ENCODE results near the gene PVALEF. TPM values are rescaled to one million over a fixed set of nuclear protein-coding genes. Genes with fewer than 3 reads are reported as not detected.
"Not testable (repeated sequence)": the region's sequence is repeated elsewhere in the genome, so short reads cannot be mapped to it uniquely, and the experiment has no call there.

The PVALEF gene
- total RNA-seq, 2 donors from 2014 or later = not detected

- Mint-ChIP-seq H3K36me3 (no peaks in the 10 kb centered on the region), H3K27ac (no peak overlapping the region), H3K9me3 (no peaks in the 10 kb centered on the region)
- DNase-seq (ENCODE audit: low spot score in 2 of 2) (no peak), ATAC-seq (no peak)
These were observed 12.9 kb upstream of the PVALEF start for GRCh38 chr17:81152288-81152828.

GRCh38 chr17:81153340-81153803 lies 11.9 kb upstream of the PVALEF start:
- no peak for ATAC-seq
- DNase-seq (ENCODE audit: low spot score in 2 of 2) = no peak
- no peaks in the 10 kb centered on the region for H3K9me3 Mint-ChIP-seq
- no peaks in the 10 kb centered on the region for H3K36me3 Mint-ChIP-seq
- H3K27ac Mint-ChIP-seq = no peak overlapping the region

GRCh38 chr17:81154016-81154415 lies 11.3 kb upstream of the PVALEF start:
- not testable (repeated sequence) for ATAC-seq; H3K36me3 Mint-ChIP-seq; DNase-seq (ENCODE audit: low spot score in 2 of 2); H3K27ac Mint-ChIP-seq; H3K9me3 Mint-ChIP-seq

- H3K36me3 Mint-ChIP-seq = no peaks in the 10 kb centered on the region
- DNase-seq (ENCODE audit: low spot score in 2 of 2) (no peak), ATAC-seq (no peak)
- H3K27ac Mint-ChIP-seq = no peak overlapping the region
- H3K9me3 Mint-ChIP-seq = no peaks in the 10 kb centered on the region
These were observed 10.3 kb upstream of the PVALEF start for GRCh38 chr17:81154961-81155360.

GRCh38 chr17:81156866-81157805 lies 8.2 kb upstream of the PVALEF start:
- ATAC-seq = no peak
- Mint-ChIP-seq H3K36me3 (no peaks in the 10 kb centered on the region), H3K27ac (no peak overlapping the region), H3K9me3 (no peaks in the 10 kb centered on the region)
- no peak for DNase-seq (ENCODE audit: low spot score in 2 of 2)

GRCh38 chr17:81157848-81158687 lies 7.2 kb upstream of the PVALEF start:
- Mint-ChIP-seq H3K27ac (no peak overlapping the region), H3K9me3 (no peaks in the 10 kb centered on the region)
- no peak for ATAC-seq

GRCh38 chr17:81158688-81159590 lies 6.4 kb upstream of the PVALEF start:
- ATAC-seq (no peak), DNase-seq (ENCODE audit: low spot score in 2 of 2) (no peak)
- no peaks in the 10 kb centered on the region for H3K9me3 Mint-ChIP-seq

More at GRCh38 chr17:81157848-81158687, 7.2 kb upstream of the PVALEF start:
- no peak for DNase-seq (ENCODE audit: low spot score in 2 of 2)
- no peaks in the 10 kb centered on the region for H3K36me3 Mint-ChIP-seq

GRCh38 chr17:81159611-81160265 lies 5.6 kb upstream of the PVALEF start:
- ATAC-seq = peak in 1 of 2 donors; percentile 24
- Mint-ChIP-seq H3K27ac (no peak overlapping the region), H3K36me3 (no peaks in the 10 kb centered on the region), H3K9me3 (no peaks in the 10 kb centered on the region)
- DNase-seq (ENCODE audit: low spot score in 2 of 2) = no peak

More at GRCh38 chr17:81158688-81159590, 6.4 kb upstream of the PVALEF start:
- no peak overlapping the region for H3K27ac Mint-ChIP-seq
- no peaks in the 10 kb centered on the region for H3K36me3 Mint-ChIP-seq

- no peak for DNase-seq (ENCODE audit: low spot score in 2 of 2)
- H3K27ac Mint-ChIP-seq = no peak overlapping the region
- H3K9me3 Mint-ChIP-seq = no peaks in the 10 kb centered on the region
- ATAC-seq = peak in 1 of 2 donors; percentile 27
- no peaks in the 10 kb centered on the region for H3K36me3 Mint-ChIP-seq
These were observed 5.0 kb upstream of the PVALEF start for GRCh38 chr17:81160306-81160705.

GRCh38 chr17:81160747-81161453 lies 4.4 kb upstream of the PVALEF start:
- ATAC-seq (no peak), DNase-seq (ENCODE audit: low spot score in 2 of 2) (no peak)
- Mint-ChIP-seq H3K9me3 (no peaks in the 10 kb centered on the region), H3K27ac (no peak overlapping the region), H3K36me3 (no peaks in the 10 kb centered on the region)

- H3K36me3 Mint-ChIP-seq = no peaks in the 10 kb centered on the region
- no peaks in the 10 kb centered on the region for H3K9me3 Mint-ChIP-seq
- DNase-seq (ENCODE audit: low spot score in 2 of 2) (no peak), ATAC-seq (no peak)
- H3K27ac Mint-ChIP-seq = no peak overlapping the region
These were observed 3.8 kb upstream of the PVALEF start for GRCh38 chr17:81161536-81161935.

GRCh38 chr17:81161972-81162371 lies 3.3 kb upstream of the PVALEF start:
- no peak for DNase-seq (ENCODE audit: low spot score in 2 of 2)
- Mint-ChIP-seq H3K27ac (no peak overlapping the region), H3K36me3 (no peaks in the 10 kb centered on the region), H3K9me3 (no peaks in the 10 kb centered on the region)
- no peak for ATAC-seq

GRCh38 chr17:81162491-81162890 lies 2.8 kb upstream of the PVALEF start:
- Mint-ChIP-seq H3K36me3 (no peaks in the 10 kb centered on the region), H3K27ac (no peak overlapping the region), H3K9me3 (no peaks in the 10 kb centered on the region)
- DNase-seq (ENCODE audit: low spot score in 2 of 2) (no peak), ATAC-seq (no peak)

- DNase-seq (ENCODE audit: low spot score in 2 of 2) (no peak), ATAC-seq (no peak)
- Mint-ChIP-seq H3K9me3 (no peaks in the 10 kb centered on the region), H3K36me3 (no peaks in the 10 kb centered on the region), H3K27ac (no peak overlapping the region)
These were observed 2.1 kb upstream of the PVALEF start for GRCh38 chr17:81163051-81163695.

All from activated naive CD4-positive, alpha-beta T cell treated with anti-CD3 and anti-CD28 coated beads, Interleukin-2, amount 50 U/mL, for 72 hours (primary cell).